HG03571 (cell line): ENCODE measurements around the gene PTCSC3.
A peak's percentile ranks its signal among the peaks of the same experiment; 100 is the strongest.
"Not testable (repeated sequence)": the region's sequence is repeated elsewhere in the genome, so short reads cannot be mapped to it uniquely, and the experiment has no call there.

Experiments used
- ATAC-seq: cut with Tn5 transposase; IDR thresholded peaks from one replicate; pipeline ENCODE4 v1.9.1; 2021; ENCODE audit not compliant: unreplicated experiment

The PTCSC3 gene

DNA sequence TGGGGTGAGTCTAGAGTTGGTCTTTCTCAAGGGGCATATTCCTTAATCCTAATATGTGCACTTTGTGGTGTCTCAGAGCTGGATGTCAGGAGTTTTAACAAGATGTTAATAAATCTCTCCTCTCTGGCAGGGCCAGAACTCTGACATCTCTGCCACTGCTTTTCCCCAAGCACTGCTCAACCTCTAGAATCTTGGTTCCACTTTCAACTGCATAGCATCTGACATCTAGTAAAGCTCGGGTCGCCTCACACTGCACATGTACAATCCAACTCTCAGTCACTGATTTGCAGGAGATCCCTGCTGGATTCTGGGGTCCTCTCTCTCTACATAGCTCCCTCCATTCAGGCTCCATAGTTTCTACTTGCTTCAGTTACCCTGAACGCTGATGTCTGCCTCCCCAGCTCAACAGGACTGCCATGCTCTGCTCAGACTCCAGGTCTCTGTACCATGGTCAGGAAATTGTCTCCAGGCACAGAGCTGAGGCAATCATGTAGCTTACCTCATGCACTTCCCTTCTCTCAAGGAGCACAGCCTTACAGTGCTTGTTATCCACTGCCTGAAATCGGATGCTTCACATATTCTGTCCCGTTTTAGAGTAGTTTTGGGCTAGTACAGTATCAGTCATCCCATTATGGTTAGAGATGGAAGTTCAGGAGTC, 1.6 kb downstream of the PTCSC3 start:
- no peak for ATAC-seq

- no peak for ATAC-seq
Observed at GRCh38 chr14:36173161-36173560, 3.4 kb downstream of the PTCSC3 start.

DNA sequence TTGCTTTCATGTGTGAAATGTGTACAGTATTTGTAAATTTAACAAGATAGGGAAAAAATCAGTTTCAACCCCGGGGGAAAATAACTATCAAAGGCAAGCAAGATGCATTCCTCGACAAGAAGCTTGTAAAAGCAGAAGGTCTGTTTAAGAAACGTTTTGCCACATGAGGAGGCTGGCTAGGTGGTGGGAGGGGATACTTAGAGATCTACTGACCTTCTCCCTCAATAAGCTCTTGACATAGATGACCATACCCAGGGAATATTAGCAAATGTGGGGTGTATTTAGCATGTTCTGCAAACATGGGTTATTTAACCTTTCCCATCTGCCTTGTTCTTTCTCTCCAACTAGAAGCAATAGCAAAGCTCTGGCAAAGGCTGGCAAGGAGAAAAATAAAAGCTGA, 4.9 kb downstream of the PTCSC3 start:
- no peak for ATAC-seq

DNA sequence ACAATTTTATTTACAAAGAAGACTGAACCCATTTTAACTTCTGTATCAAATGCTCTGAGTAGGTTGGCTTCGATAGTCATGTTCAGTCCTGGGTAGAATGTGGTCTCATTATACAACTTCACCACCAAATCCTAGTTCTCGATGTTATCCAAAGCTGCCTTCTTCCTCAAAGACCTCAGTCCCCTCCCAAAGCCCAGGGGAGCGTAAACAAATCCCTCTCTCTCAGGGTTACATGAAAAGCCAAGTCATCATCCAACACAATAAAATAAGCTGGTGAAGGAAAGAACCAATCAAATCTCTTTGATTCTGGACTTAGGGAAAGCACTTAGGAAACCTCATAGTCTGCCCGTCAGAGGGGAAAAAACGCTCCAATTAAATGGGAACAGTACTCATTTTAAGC, 9.1 kb downstream of the PTCSC3 start:
- no peak for ATAC-seq

DNA sequence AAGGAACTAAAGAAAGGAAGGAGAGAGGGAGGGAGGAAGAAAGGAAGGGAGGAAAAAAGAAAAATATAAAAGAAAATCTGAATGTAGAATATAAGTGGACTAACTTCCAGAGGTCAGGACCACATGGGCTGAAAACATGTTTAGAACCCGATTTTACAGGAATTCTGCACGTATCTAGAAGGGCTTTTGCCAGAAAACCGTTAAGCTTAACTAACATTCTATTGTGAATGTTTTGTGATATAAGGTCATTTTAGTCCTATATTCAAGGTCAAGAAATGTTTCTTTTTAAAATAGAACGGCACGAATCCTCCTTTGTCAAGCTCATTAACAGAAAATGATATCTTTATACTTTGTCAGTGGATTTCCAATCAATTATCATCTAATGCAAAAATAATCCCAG, 13.1 kb downstream of the PTCSC3 start:
- ATAC-seq = no peak

DNA sequence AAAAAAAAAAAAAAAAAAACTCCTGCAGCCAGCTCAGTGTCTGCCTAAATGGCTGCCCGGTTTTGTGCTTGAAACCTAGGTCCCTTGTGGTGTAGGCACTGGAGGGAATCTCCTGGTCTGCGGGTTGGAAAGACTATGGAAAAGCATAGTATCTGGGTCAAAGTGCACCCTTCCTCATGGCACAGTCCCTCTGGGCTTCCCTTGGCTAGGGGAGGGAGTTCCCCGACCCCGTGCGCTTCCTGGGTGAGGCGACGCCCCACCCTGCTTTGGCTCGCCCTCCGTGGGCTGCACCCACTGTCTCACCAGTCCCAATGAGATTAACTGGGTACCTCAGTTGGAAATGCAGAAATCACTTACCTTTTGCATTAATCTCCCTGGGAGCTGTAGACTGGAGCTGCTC, 14.3 kb downstream of the PTCSC3 start:
- no peak for ATAC-seq

DNA sequence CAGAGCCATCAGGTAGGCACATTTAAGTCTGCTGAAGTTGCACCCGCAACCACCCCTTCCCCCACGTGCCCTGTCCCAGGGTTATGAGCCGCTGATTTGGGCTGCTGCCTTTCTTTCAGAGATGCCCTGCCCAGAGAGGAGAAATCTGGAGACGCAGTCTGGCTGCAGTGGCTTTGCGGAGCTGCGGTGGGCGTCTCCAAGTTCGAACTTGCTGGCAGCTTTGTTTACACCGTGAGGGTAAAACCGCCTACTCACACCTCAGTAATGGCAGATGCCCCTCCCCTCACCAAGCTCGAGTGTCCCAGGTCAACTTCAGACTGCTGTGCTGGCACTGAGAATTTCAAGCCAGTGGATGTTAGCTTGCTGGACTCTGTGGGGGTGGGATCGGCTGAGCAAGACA, 14.7 kb downstream of the PTCSC3 start:
- ATAC-seq = no peak

DNA sequence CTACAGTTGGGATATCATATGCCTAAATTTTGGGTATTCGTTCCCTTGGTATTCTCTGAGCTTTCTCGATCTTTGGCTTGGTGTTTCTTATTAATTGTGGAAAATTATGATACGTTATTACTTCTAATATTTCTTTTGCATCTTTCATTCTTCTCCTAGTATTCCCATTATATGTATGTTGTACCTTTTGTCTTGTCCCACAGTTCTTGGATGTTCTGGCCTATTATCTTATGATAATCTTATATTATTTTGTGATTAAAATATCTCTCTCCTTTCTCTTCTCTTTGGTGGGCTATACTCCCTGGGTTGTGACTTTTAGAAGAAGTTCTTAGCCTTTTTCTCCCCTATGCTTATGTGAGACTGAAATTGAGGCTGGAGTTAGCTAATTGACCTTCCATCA, 25.2 kb downstream of the PTCSC3 start:
- no peak for ATAC-seq

DNA sequence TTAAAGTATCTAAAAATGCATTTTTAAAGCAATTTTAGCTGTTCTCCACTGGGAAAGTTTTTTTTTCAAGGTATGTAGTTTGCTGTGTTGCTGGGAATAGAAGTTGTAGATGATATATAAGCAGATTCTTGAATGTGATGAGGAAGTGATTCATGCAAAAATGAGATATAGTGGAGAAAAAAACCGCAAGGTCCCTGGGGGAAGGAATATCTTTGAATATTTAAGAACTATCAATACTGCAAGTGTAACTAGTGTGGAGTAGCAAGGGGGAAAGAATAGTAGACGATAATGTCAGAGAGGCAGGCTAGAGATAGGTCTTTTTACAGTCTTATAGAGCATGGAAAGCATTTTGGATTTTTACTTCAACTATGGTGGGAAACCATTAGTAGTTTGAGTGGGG, 42.5 kb downstream of the PTCSC3 start:
- ATAC-seq = no peak

- no peak for ATAC-seq
Observed at GRCh38 chr14:36132826-36133225, 43.7 kb downstream of the PTCSC3 start.

- ATAC-seq = no peak
Observed at GRCh38 chr14:36130186-36130585, 46.3 kb downstream of the PTCSC3 start.

- ATAC-seq = no peak
Observed at GRCh38 chr14:36129181-36129580, 47.3 kb downstream of the PTCSC3 start.

- no peak for ATAC-seq
Observed at GRCh38 chr14:36113341-36113740, 63.2 kb downstream of the PTCSC3 start.

- ATAC-seq = no peak
Observed at GRCh38 chr14:36111822-36112583, 64.5 kb downstream of the PTCSC3 start.

GRCh38 chr14:36105401-36105800, 71.1 kb downstream of the PTCSC3 start:
- ATAC-seq = no peak

DNA sequence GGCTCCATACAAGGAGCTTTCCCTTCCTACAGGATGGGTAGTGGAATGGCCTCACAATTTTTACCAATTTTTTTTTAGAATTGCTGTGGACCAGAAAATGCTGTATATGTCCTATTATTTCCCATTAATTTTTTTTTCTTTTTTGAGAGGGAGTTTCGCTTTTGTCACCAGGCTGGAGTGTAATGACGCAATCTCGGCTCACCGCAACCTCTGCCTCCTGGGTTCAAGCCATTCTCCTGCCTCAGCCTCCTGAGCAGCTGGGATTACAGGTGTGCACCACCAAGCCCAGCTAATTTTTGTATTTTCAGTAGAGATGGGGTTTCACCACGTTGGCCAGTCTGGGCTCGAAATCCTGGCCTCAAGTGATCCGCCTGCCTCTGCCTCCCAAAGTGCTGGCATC, 72.3 kb downstream of the PTCSC3 start:
- not testable (repeated sequence) for ATAC-seq

DNA sequence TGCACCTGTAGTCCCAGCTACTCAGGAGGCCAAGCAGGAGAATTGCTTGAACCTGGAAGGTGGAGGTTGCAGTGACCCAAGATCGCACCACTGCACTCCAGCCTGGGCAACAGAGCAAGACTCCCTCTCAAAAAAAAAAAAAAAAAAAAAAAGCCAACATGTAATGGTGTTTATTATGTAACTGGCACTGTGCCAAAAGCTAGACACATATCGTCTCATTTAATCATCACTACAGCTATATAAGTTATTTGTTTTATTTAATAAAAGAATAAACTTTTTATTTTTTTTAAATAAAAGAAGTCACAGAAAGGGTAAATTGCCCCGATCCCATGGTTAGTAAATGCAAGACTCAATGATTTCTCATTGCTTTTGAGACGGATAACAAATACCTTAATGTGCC, 76.9 kb downstream of the PTCSC3 start:
- ATAC-seq = no peak

DNA sequence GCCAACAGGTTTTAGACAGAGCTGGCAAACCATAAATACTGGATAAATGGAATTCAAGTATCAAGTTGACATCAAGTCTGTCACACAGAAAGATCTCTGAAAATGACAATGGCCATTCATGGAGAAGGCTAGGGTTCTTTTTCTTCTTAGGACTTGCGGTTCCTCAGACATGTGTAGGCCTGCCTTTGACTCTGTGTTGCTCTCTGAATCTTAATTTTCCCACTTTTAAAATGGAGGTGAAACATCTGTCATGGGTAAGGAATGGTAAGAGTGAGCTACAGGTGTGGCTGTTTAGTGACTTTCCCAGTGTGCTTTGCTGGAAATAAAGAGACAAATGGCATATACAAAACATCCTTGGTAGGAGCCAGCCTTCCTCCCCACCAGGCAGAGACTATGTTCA, 79.2 kb downstream of the PTCSC3 start:
- ATAC-seq = no peak

DNA sequence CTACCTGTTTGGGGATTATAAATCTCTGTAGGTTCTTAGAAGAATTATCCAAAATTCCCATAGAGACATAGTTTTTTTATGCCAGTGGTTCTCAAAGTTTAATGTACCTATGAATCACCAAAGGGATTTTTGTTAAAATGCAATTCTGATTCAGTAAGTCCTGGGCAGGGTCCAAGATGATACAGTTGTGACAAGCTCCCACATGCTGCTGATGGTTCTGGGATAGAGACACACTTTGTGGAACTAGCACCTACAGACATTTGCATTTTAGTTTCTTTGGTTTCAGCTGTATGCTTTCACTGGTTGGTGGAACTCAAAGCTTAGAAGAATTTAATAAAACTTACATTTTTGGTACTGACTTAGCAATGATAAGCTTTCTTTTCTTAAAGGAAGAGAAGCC, 80.4 kb downstream of the PTCSC3 start:
- no peak for ATAC-seq

DNA sequence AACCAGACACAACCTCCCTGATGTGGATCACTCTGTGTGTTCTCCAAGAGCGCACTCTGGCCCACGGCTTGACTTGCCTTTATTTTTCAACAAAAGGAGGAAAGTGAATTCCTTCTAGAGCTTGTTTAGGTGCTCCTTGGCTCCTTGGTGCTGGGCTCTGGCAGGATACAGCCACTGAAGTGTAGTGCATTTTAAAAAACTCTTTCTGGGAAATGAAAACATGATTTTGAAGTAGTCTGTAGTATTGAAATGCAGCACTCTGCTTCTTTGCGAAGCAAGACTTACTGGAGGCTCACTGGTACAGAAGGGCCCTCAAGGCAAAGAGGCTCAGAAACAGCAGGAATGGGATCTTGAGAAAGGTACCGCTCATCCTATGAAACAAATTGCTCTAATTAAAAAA, 81.6 kb downstream of the PTCSC3 start:
- no peak for ATAC-seq

DNA sequence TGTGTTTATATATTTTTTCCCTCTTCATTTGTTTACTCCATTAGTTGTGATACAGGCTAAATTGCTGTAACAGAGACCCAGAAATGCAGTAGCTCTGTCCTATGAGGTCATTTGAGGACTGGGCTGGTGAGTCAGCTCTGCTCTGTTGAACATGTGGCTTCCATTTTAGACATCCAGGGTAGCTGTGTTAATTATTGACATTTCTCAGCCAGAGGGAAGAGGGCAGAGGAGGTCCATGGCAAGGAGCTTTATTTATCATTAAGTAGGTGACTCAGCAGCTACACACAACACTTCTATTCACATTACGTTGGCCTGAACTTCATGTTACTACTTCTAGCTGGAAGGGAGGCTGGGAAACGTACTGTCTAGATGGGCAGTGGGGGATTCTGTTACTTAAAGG, 85.4 kb downstream of the PTCSC3 start:
- ATAC-seq = peak; percentile 88

DNA sequence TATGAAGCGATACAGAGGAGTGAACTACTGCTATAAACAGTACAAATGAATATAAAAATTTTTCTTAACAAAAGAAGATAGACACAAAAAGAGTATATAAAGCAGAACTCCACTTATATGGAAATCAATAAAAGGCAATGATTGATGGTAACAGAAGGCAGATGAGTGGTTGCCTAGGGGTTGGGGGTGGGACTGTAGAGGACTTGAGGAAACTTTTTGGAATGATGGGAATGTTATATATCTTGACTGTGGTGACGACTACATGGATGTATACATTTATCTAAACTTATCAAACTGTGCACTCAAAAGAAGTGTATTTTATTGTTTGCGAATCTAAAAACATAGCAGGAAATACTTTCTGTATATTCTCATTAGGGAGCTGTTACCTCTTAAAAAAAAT, 89.1 kb downstream of the PTCSC3 start:
- no peak for ATAC-seq
